Ishikawa (cell line): Measurements from ENCODE around the gene AGMO.

Source experiments
- CEBPB ChIP-seq: IDR thresholded peaks from 2 replicates; pipeline ENCODE4 v1.6.1; 2012
- CREB1 ChIP-seq: IDR thresholded peaks from 2 replicates; pipeline ENCODE4 v1.6.1; 2012; ENCODE audit warnings: low read depth
- EGR1 ChIP-seq: IDR thresholded peaks from 2 replicates; pipeline ENCODE4 v1.6.1; 2012
- EP300 ChIP-seq: IDR thresholded peaks from 2 replicates; pipeline ENCODE4 v1.6.1; 2012; ENCODE audit warnings: borderline replicate concordance
- FOXM1 ChIP-seq: IDR thresholded peaks from 2 replicates; pipeline ENCODE4 v1.6.1; 2012; ENCODE audit warnings: low read depth, borderline replicate concordance
- NFIC ChIP-seq: IDR thresholded peaks from 2 replicates; pipeline ENCODE4 v1.6.1; 2012
- RAD21 ChIP-seq: IDR thresholded peaks from 2 replicates; pipeline ENCODE4 v1.6.1; 2012; ENCODE audit warnings: low read depth
- TAF1 ChIP-seq: IDR thresholded peaks from 2 replicates; pipeline ENCODE4 v1.6.1; 2012; ENCODE audit warnings: low read depth, mild to moderate bottlenecking
- TCF12 ChIP-seq: IDR thresholded peaks from 2 replicates; pipeline ENCODE4 v1.6.1; 2012; ENCODE audit warnings: low read depth
- TEAD4 ChIP-seq: IDR thresholded peaks from 2 replicates; pipeline ENCODE4 v1.6.1; 2012
- YY1 ChIP-seq: IDR thresholded peaks from 2 replicates; pipeline ENCODE4 v1.6.1; 2012; ENCODE audit warnings: low read depth
- ZBTB7A ChIP-seq: IDR thresholded peaks from 2 replicates; pipeline ENCODE4 v1.6.1; 2012; ENCODE audit warnings: low read depth
- TF ChIP-seq, protein P1 (sequence below): IDR thresholded peaks from 2 replicates; pipeline ENCODE4 v1.6.1; 2012
- TF ChIP-seq, protein P2 (sequence below): IDR thresholded peaks from 2 replicates; pipeline ENCODE4 v1.6.1; 2012; ENCODE audit warnings: low read depth, mild to moderate bottlenecking
- TF ChIP-seq, protein P3 (sequence below): IDR thresholded peaks from 2 replicates; pipeline ENCODE4 v1.6.1; 2012

The AGMO gene

DNA sequence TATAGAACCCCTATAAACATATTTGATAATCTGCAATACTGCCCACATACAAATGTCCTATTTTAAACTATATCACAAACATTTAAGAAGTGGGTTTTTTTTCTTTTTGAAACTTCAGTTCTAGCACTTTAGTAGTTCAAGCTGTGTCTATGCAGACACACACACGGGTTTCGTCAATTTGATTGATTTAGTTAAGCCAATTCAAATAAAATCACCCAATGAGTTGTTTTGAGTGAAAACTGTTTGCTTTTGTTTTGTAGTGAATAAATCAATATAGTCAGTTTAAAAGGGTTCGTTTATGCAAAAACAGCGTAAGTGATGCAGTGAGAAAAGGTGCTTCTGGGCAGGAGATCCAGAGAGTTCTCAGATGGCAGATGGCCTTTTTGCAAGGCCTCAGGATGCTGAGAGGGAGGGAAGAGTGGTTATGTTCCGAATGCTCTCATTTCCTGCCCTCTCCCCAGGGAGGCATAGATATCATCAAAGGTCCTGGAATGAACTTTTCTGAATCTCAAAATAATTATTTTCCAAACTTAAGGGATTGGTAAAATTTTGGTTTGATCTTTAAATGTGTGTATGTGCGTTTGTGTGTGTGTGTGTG is 102.7 kb downstream of the AGMO start:
- TF ChIP-seq ZBTB7A (no peak), YY1 (no peak), CEBPB (no peak), NFIC (no peak), FOXM1 (no peak), EP300 (no peak), TEAD4 (no peak), TCF12 (no peak), TAF1 (no peak), RAD21 (no peak), CREB1 (no peak)
- TF ChIP-seq, protein P1, sequence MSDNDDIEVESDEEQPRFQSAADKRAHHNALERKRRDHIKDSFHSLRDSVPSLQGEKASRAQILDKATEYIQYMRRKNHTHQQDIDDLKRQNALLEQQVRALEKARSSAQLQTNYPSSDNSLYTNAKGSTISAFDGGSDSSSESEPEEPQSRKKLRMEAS: no peak
- TF ChIP-seq, protein P2, sequence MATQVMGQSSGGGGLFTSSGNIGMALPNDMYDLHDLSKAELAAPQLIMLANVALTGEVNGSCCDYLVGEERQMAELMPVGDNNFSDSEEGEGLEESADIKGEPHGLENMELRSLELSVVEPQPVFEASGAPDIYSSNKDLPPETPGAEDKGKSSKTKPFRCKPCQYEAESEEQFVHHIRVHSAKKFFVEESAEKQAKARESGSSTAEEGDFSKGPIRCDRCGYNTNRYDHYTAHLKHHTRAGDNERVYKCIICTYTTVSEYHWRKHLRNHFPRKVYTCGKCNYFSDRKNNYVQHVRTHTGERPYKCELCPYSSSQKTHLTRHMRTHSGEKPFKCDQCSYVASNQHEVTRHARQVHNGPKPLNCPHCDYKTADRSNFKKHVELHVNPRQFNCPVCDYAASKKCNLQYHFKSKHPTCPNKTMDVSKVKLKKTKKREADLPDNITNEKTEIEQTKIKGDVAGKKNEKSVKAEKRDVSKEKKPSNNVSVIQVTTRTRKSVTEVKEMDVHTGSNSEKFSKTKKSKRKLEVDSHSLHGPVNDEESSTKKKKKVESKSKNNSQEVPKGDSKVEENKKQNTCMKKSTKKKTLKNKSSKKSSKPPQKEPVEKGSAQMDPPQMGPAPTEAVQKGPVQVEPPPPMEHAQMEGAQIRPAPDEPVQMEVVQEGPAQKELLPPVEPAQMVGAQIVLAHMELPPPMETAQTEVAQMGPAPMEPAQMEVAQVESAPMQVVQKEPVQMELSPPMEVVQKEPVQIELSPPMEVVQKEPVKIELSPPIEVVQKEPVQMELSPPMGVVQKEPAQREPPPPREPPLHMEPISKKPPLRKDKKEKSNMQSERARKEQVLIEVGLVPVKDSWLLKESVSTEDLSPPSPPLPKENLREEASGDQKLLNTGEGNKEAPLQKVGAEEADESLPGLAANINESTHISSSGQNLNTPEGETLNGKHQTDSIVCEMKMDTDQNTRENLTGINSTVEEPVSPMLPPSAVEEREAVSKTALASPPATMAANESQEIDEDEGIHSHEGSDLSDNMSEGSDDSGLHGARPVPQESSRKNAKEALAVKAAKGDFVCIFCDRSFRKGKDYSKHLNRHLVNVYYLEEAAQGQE: no peak

DNA sequence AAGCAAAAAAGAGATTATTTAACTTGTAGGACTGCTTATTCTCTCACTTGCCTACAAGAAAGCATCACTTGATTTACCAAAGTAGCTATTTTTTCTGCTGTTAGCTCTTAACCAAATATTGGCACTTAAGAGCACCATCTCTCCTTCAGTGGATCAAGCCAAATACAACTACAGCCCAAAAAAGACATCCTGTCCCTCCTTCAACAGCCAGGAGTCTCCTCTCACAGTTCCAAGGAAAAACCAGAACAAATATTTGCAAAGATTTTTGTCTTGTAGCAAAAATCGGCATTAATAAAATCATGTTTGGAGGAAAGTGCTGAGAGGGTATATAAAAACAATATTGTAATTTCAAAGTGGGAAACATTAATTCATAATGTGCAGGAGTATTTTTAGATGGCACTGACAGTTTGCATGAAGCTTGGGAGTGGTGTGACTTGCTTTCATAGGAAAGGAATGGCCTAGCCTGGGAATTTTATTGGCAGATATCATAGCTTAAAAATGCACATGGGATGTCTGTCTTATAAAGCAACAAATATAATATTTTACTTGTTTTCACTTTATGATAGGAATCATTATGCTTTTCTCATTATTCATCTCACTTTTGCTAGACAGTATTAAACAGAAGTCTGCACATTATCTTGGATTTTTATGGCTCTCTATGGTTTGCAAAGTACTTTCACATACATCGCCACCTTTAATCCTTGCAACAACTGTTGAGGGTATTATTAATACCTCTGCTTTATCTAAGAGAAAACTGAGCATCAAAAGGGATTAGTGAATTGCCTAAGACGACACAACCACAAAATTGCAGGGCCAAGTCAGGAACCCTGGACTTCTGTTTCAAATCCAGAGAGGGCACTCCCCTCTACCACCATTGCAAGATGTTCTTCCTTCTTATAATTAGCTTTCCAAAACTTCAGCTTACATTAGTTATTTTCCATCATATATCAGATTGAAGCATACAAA is 103.5 kb downstream of the AGMO start:
- TF ChIP-seq, protein P1: no peak
- TF ChIP-seq, protein P3, sequence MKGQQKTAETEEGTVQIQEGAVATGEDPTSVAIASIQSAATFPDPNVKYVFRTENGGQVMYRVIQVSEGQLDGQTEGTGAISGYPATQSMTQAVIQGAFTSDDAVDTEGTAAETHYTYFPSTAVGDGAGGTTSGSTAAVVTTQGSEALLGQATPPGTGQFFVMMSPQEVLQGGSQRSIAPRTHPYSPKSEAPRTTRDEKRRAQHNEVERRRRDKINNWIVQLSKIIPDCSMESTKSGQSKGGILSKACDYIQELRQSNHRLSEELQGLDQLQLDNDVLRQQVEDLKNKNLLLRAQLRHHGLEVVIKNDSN: no peak
- TF ChIP-seq EP300: no peak
- no peak for TF ChIP-seq ZBTB7A
- no peak for TF ChIP-seq RAD21
- TF ChIP-seq CEBPB: no peak
- TF ChIP-seq FOXM1: no peak
- no peak for TF ChIP-seq TEAD4
- TF ChIP-seq TCF12: no peak
- TF ChIP-seq TAF1: no peak
- no peak for TF ChIP-seq CREB1
- TF ChIP-seq YY1: no peak
- TF ChIP-seq, protein P2: no peak
- TF ChIP-seq NFIC: no peak
- no peak for TF ChIP-seq EGR1

DNA sequence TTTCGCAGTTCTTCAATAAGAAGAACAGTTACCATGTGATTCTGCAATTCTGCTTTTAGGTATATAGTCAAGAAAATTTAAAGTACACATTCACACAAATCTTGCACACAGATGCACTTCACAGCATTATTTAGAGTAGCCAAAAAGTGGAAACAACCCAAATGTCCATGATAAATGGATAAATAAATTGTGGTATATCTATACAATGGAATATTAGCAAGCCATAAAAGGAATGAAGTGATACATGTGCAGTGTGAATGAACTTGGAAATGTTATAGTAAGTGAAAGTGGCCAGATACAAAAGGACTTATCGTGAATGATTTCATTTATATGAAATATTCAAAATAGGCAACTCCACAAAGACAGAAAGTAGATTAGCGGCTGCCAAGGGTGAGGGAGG is 109.1 kb downstream of the AGMO start:
- TF ChIP-seq NFIC (no peak), YY1 (no peak), TCF12 (no peak), EGR1 (no peak), TAF1 (no peak), RAD21 (no peak), ZBTB7A (no peak), CEBPB (no peak), CREB1 (no peak)
- TF ChIP-seq, protein P3: no peak
- TF ChIP-seq, protein P2: no peak
- TF ChIP-seq, protein P1: no peak

DNA sequence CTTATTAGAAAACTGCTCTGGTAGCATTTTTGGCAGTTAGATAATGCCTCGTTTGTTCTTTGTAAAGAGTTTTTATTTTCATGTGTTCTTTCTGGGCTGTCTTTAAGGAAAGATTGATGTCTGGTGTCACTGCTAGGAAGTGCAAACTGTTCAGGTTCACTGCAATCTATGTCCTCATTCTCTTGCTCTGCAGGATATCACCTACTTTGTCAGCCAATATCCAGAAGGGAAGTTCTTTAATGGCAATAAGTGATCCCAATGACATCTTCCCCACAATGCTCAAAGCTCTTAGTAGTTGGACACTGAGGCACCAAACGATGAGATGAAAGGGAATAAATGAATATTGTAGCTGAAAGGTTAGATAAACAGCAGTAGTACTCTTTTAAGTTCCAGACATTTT is 115.1 kb downstream of the AGMO start:
- TF ChIP-seq YY1: no peak
- TF ChIP-seq, protein P2: no peak
